ENCODE results near the gene LYG1.

Gene LYG1

DNA sequence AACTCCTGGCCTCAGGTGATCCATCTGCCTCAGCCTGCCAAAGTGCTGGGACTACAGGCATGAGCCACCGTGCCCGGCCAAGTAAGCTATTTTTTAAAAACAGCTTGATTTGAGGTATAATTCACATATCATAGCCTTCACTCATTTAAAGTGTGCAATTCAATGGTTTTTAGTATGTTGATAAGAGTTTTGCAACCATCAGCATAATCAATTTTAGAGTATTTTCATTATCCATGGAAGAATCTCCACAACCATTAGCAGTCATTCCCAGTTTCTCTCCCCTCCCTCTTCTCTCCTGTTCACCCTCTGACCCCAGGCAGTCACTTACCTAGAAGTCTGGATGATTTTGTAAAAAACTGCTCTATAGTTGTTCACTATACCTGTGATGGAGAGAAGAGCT is 40.8 kb downstream of the LYG1 start:
- no peak for DNase-seq (ENCODE audit: low spot score)
- no peak overlapping the region for H3K4me3 ChIP-seq
- H3K27ac ChIP-seq, result no peak overlapping the region
- TF ChIP-seq, protein P1, sequence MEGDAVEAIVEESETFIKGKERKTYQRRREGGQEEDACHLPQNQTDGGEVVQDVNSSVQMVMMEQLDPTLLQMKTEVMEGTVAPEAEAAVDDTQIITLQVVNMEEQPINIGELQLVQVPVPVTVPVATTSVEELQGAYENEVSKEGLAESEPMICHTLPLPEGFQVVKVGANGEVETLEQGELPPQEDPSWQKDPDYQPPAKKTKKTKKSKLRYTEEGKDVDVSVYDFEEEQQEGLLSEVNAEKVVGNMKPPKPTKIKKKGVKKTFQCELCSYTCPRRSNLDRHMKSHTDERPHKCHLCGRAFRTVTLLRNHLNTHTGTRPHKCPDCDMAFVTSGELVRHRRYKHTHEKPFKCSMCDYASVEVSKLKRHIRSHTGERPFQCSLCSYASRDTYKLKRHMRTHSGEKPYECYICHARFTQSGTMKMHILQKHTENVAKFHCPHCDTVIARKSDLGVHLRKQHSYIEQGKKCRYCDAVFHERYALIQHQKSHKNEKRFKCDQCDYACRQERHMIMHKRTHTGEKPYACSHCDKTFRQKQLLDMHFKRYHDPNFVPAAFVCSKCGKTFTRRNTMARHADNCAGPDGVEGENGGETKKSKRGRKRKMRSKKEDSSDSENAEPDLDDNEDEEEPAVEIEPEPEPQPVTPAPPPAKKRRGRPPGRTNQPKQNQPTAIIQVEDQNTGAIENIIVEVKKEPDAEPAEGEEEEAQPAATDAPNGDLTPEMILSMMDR (IDR thresholded peaks at IDR 0.05), result no peak

DNA sequence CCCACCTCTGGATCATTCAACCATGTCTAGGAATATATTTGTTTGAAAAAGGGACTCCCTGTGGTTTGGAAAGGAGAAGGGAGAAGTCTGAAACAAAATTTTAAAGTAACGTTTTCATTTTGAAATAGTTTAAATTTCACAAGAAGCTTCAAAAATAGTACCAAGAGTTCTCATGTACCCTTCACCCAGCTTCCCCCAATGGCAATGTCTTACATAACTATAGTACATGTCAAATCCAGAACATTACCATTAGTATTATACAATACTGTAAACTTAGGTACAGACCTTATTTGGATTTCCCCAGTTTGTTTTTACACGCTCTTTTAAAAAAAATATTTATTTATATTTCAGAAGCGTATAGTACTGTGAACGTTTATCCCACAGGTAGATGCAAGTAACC is 41.5 kb downstream of the LYG1 start:
- TF ChIP-seq, protein P1 (IDR thresholded peaks at IDR 0.05), result no peak
- Histone ChIP-seq H3K27ac (no peak overlapping the region), H3K4me3 (no peak overlapping the region)
- no peak for DNase-seq (ENCODE audit: low spot score)

DNA sequence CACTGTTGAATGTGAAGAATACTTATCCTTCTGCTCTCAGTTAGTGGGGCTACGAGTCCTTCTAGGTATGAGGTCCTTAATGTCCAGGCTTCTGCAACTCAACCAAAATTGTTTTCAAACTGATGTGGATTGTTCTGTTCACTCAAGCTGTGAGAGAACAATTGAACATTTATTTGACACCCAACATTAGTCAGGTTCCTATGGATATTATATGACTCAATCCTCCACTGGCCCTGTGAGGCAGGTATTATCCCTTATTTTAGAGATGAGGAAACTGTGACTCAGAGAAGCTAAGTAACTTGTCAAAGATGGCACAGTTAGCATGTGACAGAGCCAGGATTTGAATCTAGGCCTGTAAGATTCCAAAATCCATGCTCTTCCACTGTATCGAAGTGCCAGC is 44.3 kb downstream of the LYG1 start:
- TF ChIP-seq, protein P1 (IDR thresholded peaks at IDR 0.05), result no peak
- H3K4me3 ChIP-seq, result no peak overlapping the region

DNA sequence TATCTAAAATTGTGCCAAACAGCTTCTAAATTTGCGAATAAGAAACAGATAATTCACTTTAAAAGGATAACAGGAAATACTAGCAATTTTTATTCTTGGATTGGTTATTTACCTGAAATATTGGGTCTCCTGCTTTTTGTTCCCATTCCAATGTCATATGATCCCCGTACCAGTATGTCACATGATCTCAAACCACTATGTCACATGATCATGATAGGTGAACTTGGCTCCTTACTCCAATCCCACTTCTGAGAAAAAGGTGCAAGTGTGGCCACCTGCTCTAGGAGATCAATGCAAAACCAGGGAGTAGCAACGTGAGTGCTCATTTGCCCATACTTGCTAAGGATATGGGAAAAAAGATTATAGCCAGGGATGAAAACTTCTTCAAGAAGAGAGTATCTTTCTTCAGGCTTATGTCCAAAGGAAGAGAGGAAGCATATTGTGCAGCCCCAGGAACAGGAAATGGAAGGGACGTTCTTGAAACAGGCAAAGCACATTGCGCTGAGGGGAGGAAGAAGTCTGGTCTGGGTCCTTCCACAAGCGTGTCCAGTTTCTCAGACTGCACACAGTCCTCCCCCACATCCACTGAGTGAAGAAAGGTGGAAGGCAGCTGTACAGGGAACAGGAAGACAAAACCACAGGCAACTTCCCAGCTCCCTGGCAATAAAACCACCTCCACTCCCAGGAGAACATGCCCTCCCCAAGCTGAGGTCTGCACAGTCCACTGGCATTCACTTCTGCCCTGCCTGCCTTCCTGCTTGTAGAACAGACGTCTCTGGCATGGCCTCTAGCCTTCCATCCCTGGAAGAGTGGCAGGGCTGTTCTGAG is 45.3 kb downstream of the LYG1 start, which contains the start of gene LYG2:
Gene LYG2, minus strand, starts transcription at position 176 of the 828 bp plus-strand sequence. CDS start 1,406 bp downstream, outside the sequence.
- no peak for DNase-seq (ENCODE audit: low spot score)
- TF ChIP-seq, protein P1 (IDR thresholded peaks at IDR 0.05), result no peak
- no peak within 1 kb of the TSS for H3K27ac ChIP-seq

More for the DNA sequence above, 44.3 kb downstream of the LYG1 start:
- H3K27ac ChIP-seq, result no peak overlapping the region
- no peak for DNase-seq (ENCODE audit: low spot score)

DNA sequence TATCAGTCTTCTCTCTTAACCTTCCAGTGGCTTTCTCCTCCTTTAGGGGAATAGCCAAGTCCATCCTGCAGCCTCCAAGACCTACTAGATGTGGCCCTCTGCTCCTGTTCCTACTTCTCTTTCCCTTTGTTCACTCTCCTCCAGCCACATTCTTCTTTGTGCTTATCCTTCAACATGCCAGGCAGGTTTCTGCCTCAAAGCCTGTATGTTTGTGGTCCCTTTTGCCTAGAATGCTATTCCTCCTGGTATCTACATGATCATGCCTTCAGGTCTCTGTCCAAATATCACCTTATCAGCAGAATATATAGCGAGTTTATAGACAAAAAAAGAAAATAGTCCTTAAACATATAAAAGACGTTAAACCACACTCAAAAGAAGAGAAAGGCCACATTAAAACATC is 51.0 kb downstream of the LYG1 start:
- TF ChIP-seq, protein P1 (IDR thresholded peaks at IDR 0.05), result no peak
- no peak overlapping the region for H3K4me3 ChIP-seq
- DNase-seq (ENCODE audit: low spot score), result no peak
- H3K27ac ChIP-seq, result no peak overlapping the region

More for the DNA sequence above, 45.3 kb downstream of the LYG1 start, which contains the start of gene LYG2:
- H3K4me3 ChIP-seq, result no peak within 1 kb of the TSS

DNA sequence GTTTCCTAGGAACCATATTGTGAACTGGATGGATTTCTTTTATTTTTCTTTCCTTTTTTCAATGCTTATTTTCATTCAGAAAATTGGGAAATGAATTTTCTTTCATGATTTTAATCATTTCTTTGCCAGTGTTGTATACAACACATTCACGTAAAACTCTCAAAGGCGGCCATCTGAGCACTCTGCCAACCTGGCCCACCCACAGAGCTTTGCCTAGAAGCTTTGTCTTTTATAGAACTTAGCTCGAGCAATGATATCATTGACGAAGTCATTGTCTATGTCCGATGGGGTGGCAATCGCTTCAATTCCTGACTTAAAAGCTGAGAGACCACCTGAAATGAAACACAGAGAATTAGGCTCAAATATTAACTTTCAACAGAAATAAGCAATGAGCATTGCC is 58.8 kb downstream of the LYG1 start:
- TF ChIP-seq, protein P1 (IDR thresholded peaks at IDR 0.05), result no peak
- Histone ChIP-seq H3K4me3 (no peak overlapping the region), H3K27ac (no peak overlapping the region)
- DNase-seq (ENCODE audit: low spot score), result no peak

DNA sequence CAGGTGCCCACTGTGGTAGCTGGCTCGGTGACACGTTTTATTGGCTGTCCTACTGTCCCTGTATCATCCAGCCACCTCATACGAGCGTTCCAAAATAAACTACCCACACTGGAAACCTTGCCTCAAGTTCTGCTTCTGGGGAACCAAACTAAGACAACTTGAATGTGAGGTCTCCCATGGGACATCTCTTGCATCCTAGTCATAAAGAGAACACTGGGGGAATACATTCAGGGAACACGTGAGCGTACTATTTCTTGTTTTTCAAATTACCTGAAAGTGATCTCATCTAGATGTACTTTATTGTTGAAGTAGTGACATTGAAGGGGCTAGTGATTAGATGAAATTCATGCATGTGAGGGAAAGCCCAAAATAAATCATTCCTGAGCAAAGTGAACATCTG is 60.6 kb downstream of the LYG1 start:
- Histone ChIP-seq H3K27ac (no peak overlapping the region), H3K4me3 (no peak overlapping the region)
- TF ChIP-seq, protein P1 (IDR thresholded peaks at IDR 0.05), result no peak
- DNase-seq (ENCODE audit: low spot score), result no peak
